ENCODE data around the gene CDC42BPB. TPM values are rescaled to one million over a fixed set of nuclear protein-coding genes. Genes with fewer than 3 reads are reported as not detected.

CDC42BPB gene
- polyA plus RNA-seq, 1 of the 3 experiments (the other 2 are of a cell fraction): 61.6 TPM

DNA sequence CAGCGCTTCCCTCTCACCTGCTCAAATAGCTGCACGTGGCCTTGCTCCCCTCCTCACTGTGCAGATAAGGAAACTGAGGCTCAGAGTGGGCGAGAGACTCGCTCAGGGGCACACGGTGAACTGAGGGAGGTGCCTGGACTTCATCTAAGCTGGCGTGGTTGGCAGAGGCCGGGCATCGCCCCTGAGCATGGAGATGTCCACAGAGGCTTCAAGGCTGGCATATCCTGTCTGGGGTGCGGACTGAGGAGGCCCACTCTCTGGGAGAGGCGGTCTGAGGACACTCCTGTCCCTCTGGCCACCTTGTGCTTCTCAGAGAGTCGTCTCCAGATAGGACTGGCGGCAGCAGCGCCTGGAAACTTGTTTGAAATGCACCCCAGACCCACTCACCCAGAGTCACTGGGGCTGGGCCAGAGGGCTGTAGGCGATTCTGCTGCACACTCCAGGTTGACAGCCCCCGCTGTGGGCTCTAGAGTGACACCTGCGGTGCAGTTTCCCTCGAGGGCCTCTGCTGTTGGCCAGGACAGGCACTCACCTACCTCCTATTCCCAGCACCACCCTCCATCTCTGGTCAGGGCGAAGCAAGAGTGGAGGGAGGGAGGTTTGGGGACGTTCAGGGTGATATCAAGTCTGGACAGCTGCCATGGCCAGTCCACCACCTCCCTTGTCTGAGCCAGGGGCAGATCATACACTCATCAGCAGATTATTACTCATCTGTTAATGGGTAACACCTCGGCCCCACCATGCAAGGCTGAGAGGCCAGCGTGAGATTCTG is 15.4 kb upstream of the CDC42BPB start:
- Histone ChIP-seq H3K9me2 (no peaks in the 10 kb centered on the region), H4K20me1 (ENCODE audit: insufficient read depth) (no peaks in the 10 kb centered on the region), H3K27ac (ENCODE audit: low read depth in 2 of 2, low read length in 1 of 2) (no peak overlapping the region), H3K27me3 (ENCODE audit: insufficient read depth) (no peaks in the 10 kb centered on the region), H3K9ac (no peak overlapping the region), H3K36me3 (replicated peaks in 1 of 2; ENCODE audit: control insufficient read depth in 1 of 2, insufficient read depth in 2 of 2, low read length in 1 of 2) (no peaks in the 10 kb centered on the region), H3K79me2 (ENCODE audit: insufficient read depth) (no peaks in the 10 kb centered on the region), H3K4me2 (no peak overlapping the region), H3K4me1 (ENCODE audit: control insufficient read depth in 1 of 2, insufficient read depth in 2 of 2, low read depth in 1 of 2, low read length in 1 of 2) (peaks cover 0 to 8% of the 10 kb centered on the region in 2 experiments; a peak in 1 of 4 replicates), H3K4me3 (ENCODE audit: low read depth in 2 of 2, low read length in 1 of 2) (no peak overlapping the region), H3K9me3 (no peaks in the 10 kb centered on the region), H3F3A (replicated peaks; ENCODE audit: insufficient read depth) (no peaks in the 10 kb centered on the region), H2AFZ (ENCODE audit: low read depth) (no peak overlapping the region)
- DNase-seq: no peak
- POLR2A ChIA-PET: no interaction called here
- TF ChIP-seq CHD2 (IDR thresholded peaks at IDR 0.05; ENCODE audit: low read length, partially characterized antibody): no peak
- no peak for TF ChIP-seq RXRA (IDR thresholded peaks at IDR 0.05; ENCODE audit: borderline replicate concordance, low read depth)
- TF ChIP-seq FOXJ3 (CRISPR knock-in tag; IDR thresholded peaks at IDR 0.05): no peak
- no peak for TF ChIP-seq MEF2A (IDR thresholded peaks at IDR 0.05; ENCODE audit: borderline replicate concordance, low read depth)
- TF ChIP-seq GABPA (IDR thresholded peaks at IDR 0.05; ENCODE audit: low read depth): no peak
- CTCF ChIA-PET: interaction anchor here (1.0 to 7.4 kb wide), 3 partner anchors 18 to 220 kb away, joined by 3 to 99 read pairs (median 6); no protein-coding TSS in a partner anchor
- 59% methylated on average over 15 of the region's 21 CpGs for WGBS (ENCODE audit: low lambda C conversion rate)

- Histone ChIP-seq H3F3A (replicated peaks; ENCODE audit: insufficient read depth) (no peaks in the 10 kb centered on the region), H3K4me2 (no peak overlapping the region), H3K36me3 (replicated peaks in 1 of 2; ENCODE audit: control insufficient read depth in 1 of 2, insufficient read depth in 2 of 2, low read length in 1 of 2) (no peaks in the 10 kb centered on the region), H3K27ac (ENCODE audit: low read depth in 2 of 2, low read length in 1 of 2) (no peak overlapping the region), H2AFZ (ENCODE audit: low read depth) (no peak overlapping the region), H3K27me3 (ENCODE audit: insufficient read depth) (no peaks in the 10 kb centered on the region), H3K4me1 (ENCODE audit: control insufficient read depth in 1 of 2, insufficient read depth in 2 of 2, low read depth in 1 of 2, low read length in 1 of 2) (peaks cover 0 to 8% of the 10 kb centered on the region in 2 experiments; a peak in 1 of 4 replicates), H3K79me2 (ENCODE audit: insufficient read depth) (no peaks in the 10 kb centered on the region), H3K9ac (no peak overlapping the region), H3K4me3 (ENCODE audit: low read depth in 2 of 2, low read length in 1 of 2) (no peak overlapping the region), H3K9me2 (no peaks in the 10 kb centered on the region), H4K20me1 (ENCODE audit: insufficient read depth) (no peaks in the 10 kb centered on the region), H3K9me3 (no peaks in the 10 kb centered on the region)
- ChIA-PET CTCF (interaction anchor here (1.0 to 1.8 kb wide), 3 partner anchors 19 to 221 kb away, joined by 3 to 6 read pairs (median 3); no protein-coding TSS in a partner anchor), POLR2A (interaction anchor here (0.6 kb wide), 1 partner anchor 342 kb away, joined by 3 read pairs; no protein-coding TSS in a partner anchor)
- 84% methylated on average over 18 of the region's 32 CpGs for WGBS (ENCODE audit: low lambda C conversion rate)
- TF ChIP-seq FOXJ3 (CRISPR knock-in tag; IDR thresholded peaks at IDR 0.05) (no peak), GATA2 (CRISPR knock-in tag; IDR thresholded peaks at IDR 0.05) (no peak), USF2 (IDR thresholded peaks at IDR 0.05; ENCODE audit: borderline replicate concordance, low read depth, low read length) (no peak), YY1 (IDR thresholded peaks at IDR 0.05; ENCODE audit: low read depth) (no peak), RXRA (IDR thresholded peaks at IDR 0.05; ENCODE audit: borderline replicate concordance, low read depth) (no peak), ELF1 (IDR thresholded peaks at IDR 0.05) (no peak)
- DNase-seq: no peak
These were observed 14.3 kb upstream of the CDC42BPB start for GRCh38 chr14:103071544-103072251.
